Natural killer cell (primary cell): ENCODE data around the gene MACROD2. TPM values are rescaled to one million over a fixed set of nuclear protein-coding genes. Genes with fewer than 3 reads are reported as not detected.

ENCODE experiments used
- ATAC-seq, 3 donors: fragments of 150-1000 bp in 2 of 3; fragments of 200-7000 bp in 1 of 3; cut with Tn5 transposase; 1 replicate in 1 of 3; 2 replicates in 2 of 3; pipeline ENCODE4 v1.10.0; 2021; ENCODE audit warnings: mild to moderate bottlenecking in 2 of 3, moderate library complexity in 2 of 3
- DNase-seq, 2 donors: peaks; one replicate each; pipeline versions ENCODE4 v3.0.0 to v3.0.0-alpha.2; 2013 to 2021; ENCODE audit warnings: mixed read lengths in 1 of 2
- H3K27ac ChIP-seq: one replicate; pipeline ENCODE4 v1.5.1; 2013; ENCODE audit warnings: mild to moderate bottlenecking, low read length
- H3K27me3 ChIP-seq: one replicate; pipeline ENCODE4 v1.6.1; 2013; ENCODE audit warnings: low read length; ENCODE audit not compliant: control insufficient read depth, insufficient read depth
- H3K36me3 ChIP-seq: one replicate; pipeline ENCODE4 v1.6.1; 2013; ENCODE audit warnings: low read length; ENCODE audit not compliant: control insufficient read depth, insufficient read depth
- H3K4me1 ChIP-seq: one replicate; pipeline ENCODE4 v1.6.1; 2013; ENCODE audit warnings: low read length; ENCODE audit not compliant: control insufficient read depth, insufficient read depth
- H3K4me3 ChIP-seq: one replicate; pipeline ENCODE4 v1.5.1; 2013; ENCODE audit warnings: low read length
- H3K9me3 ChIP-seq: one replicate; pipeline ENCODE4 v1.6.1; 2013; ENCODE audit warnings: low read length; ENCODE audit not compliant: control insufficient read depth, insufficient read depth
- H3K27ac Mint-ChIP-seq, 2 donors: one replicate each; pipeline ENCODE4 v1.8.0; 2022; ENCODE audit warnings: mild to moderate bottlenecking in 2 of 2, mixed read lengths in 2 of 2, moderate library complexity in 1 of 2
- H3K27me3 Mint-ChIP-seq, 2 donors: one replicate each; pipeline ENCODE4 v1.8.0; 2022; ENCODE audit warnings: low read depth in 2 of 2, mixed read lengths in 2 of 2
- H3K36me3 Mint-ChIP-seq: one replicate; pipeline ENCODE4 v1.8.0; 2022; ENCODE audit warnings: mixed read lengths
- H3K4me1 Mint-ChIP-seq, 2 donors: one replicate each; pipeline ENCODE4 v1.8.0; 2022; ENCODE audit warnings: mixed read lengths in 2 of 2
- H3K4me3 Mint-ChIP-seq: one replicate; pipeline ENCODE4 v1.8.0; 2022; ENCODE audit warnings: mild to moderate bottlenecking, moderate library complexity, mixed read lengths
- H3K9me3 Mint-ChIP-seq, 2 donors: one replicate each; pipeline ENCODE4 v1.8.0; 2022; ENCODE audit warnings: mixed read lengths in 2 of 2
- WGBS: methylation state at CpG from one replicate; pipeline ENCODE4 v1.1.7; 2013; ENCODE audit warnings: missing lambda C conversion rate; ENCODE audit not compliant: insufficient coverage; 5-methylcytosine and 5-hydroxymethylcytosine counted together
- intact Hi-C: fragments of 100-400 bp; cut with micrococcal nuclease; formaldehyde crosslinking; loops from one replicate; pipeline ENCODE4 v1.14.2; 2022
- total RNA-seq, 4 donors: library from RNA; stranded (reverse); fragments of 120-200 nt in 1 of 4; gene quantifications; one replicate each; pipeline versions ENCODE4 v1.2.3 to v1.2.4, GENCODE V29; 2013 to 2022
- TF ChIP-seq, protein P1 (sequence below): fragments of 200-600 bp; IDR thresholded peaks from one replicate; pipeline ENCODE4 v1.8.0; 2022; ENCODE audit warnings: antibody characterized with exemption

The MACROD2 gene
- total RNA-seq, 3 donors from 2014 or later (not counting 1 experiment from before 2014, with no cell fraction given), result 0.19 to 0.88 TPM; not detected in 1

DNA sequence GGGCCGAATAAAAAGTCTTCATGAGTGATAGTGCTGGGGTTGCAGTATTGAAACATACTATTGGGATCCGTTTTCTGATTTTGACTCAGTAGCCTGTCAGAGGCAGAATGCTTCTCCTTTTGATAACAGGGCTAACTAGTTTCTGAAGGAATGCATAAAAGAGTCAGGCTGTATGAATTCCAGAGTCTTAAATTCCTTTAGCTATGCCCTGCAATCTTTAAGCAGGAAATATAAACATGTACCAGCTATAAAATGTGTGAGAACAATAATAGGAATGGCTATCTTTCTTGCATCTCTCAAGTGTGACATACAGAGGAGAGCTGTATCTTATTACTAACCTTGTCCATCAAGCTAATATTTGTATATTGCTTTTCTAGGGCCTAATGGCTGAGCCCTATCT, 1660.8 kb downstream of the MACROD2 start:
- H3K4me3 ChIP-seq, result no peak overlapping the region
- no peaks in the 10 kb centered on the region for H3K27me3 ChIP-seq
- H3K27me3 Mint-ChIP-seq, result peaks cover 0 to 1% of the 10 kb centered on the region in 2 donors
- no peaks in the 10 kb centered on the region for H3K9me3 ChIP-seq
- H3K27ac ChIP-seq, result no peak overlapping the region
- peaks cover 0 to 2% of the 10 kb centered on the region in 2 donors for H3K9me3 Mint-ChIP-seq
- H3K4me1 Mint-ChIP-seq, result no peaks in the 10 kb centered on the region
- TF ChIP-seq, protein P1, sequence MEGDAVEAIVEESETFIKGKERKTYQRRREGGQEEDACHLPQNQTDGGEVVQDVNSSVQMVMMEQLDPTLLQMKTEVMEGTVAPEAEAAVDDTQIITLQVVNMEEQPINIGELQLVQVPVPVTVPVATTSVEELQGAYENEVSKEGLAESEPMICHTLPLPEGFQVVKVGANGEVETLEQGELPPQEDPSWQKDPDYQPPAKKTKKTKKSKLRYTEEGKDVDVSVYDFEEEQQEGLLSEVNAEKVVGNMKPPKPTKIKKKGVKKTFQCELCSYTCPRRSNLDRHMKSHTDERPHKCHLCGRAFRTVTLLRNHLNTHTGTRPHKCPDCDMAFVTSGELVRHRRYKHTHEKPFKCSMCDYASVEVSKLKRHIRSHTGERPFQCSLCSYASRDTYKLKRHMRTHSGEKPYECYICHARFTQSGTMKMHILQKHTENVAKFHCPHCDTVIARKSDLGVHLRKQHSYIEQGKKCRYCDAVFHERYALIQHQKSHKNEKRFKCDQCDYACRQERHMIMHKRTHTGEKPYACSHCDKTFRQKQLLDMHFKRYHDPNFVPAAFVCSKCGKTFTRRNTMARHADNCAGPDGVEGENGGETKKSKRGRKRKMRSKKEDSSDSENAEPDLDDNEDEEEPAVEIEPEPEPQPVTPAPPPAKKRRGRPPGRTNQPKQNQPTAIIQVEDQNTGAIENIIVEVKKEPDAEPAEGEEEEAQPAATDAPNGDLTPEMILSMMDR, result no peak
- WGBS, result 77% methylated on average over 2 of the region's 2 CpGs
- ATAC-seq, result no peak
- intact Hi-C loops, result no loop called here
- H3K4me3 Mint-ChIP-seq, result no peak overlapping the region
- no peak for DNase-seq
- no peaks in the 10 kb centered on the region for H3K36me3 Mint-ChIP-seq
- H3K27ac Mint-ChIP-seq, result no peak overlapping the region
- no peaks in the 10 kb centered on the region for H3K4me1 ChIP-seq
- no peaks in the 10 kb centered on the region for H3K36me3 ChIP-seq

DNA sequence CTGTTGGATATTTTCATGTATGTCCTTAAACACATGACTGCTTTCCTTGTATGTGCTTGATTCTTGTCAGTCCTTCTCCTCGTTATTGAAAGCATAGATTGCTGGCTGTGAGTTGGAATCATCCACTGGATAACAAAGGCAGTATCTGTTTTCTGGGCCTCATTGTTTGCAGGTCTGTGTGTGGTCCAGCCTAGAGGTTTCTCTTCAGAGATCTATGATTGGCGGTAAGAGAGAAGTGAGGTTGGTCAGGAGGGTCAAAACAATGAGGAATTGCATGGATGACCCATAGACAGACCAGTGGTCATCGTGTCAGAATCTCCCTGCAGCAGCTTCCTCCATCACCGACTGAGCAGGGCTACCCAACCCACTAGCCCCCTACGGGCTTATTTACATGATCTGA, 1663.0 kb downstream of the MACROD2 start:
- Histone ChIP-seq H3K9me3 (no peaks in the 10 kb centered on the region), H3K27ac (no peak overlapping the region), H3K27me3 (no peaks in the 10 kb centered on the region), H3K4me3 (no peak overlapping the region), H3K4me1 (no peaks in the 10 kb centered on the region), H3K36me3 (no peaks in the 10 kb centered on the region)
- ATAC-seq, result no peak
- Mint-ChIP-seq H3K27ac (no peak overlapping the region), H3K4me1 (no peaks in the 10 kb centered on the region), H3K27me3 (peaks cover 0 to 2% of the 10 kb centered on the region in 2 donors), H3K9me3 (peaks cover 0 to 2% of the 10 kb centered on the region in 2 donors), H3K4me3 (no peak overlapping the region), H3K36me3 (no peaks in the 10 kb centered on the region)
- 76% methylated on average over 5 of the region's 5 CpGs for WGBS
- TF ChIP-seq, protein P1, result no peak
- intact Hi-C loops, result no loop called here
- no peak for DNase-seq

DNA sequence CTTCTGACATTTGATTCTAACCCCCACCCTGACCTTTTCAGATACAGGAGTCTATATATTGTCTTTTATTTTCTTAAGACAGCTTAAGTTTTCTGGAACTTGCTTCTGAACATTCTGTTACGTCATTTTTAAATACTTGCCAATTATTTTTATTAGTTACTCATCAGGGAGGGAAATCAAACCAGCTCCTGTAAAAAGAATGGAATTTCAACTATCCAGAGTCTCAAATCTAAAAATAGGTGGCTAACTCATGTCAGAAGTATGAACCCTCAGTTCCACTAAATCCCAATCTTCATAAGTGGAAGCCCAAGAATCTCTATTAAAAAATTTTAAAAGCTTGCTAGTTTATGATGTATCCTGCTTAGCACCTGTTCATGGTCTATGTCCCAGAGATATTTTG, 1677.9 kb downstream of the MACROD2 start:
- WGBS, result 78% methylated on average over 1 of the region's 1 CpG
- no peak for ATAC-seq
- H3K4me3 Mint-ChIP-seq, result no peak overlapping the region
- DNase-seq, result no peak
- TF ChIP-seq, protein P1, result no peak
- no peaks in the 10 kb centered on the region for H3K36me3 ChIP-seq
- no peaks in the 10 kb centered on the region for H3K4me1 ChIP-seq
- no peak overlapping the region for H3K27ac Mint-ChIP-seq
- H3K27me3 ChIP-seq, result no peaks in the 10 kb centered on the region
- no peaks in the 10 kb centered on the region for H3K9me3 ChIP-seq
- H3K4me3 ChIP-seq, result no peak overlapping the region
- intact Hi-C loops, result no loop called here
- peaks cover 0 to 3% of the 10 kb centered on the region in 2 donors for H3K9me3 Mint-ChIP-seq
- no peaks in the 10 kb centered on the region for H3K27me3 Mint-ChIP-seq
- H3K4me1 Mint-ChIP-seq, result no peaks in the 10 kb centered on the region
- H3K27ac ChIP-seq, result no peak overlapping the region
- H3K36me3 Mint-ChIP-seq, result no peaks in the 10 kb centered on the region

DNA sequence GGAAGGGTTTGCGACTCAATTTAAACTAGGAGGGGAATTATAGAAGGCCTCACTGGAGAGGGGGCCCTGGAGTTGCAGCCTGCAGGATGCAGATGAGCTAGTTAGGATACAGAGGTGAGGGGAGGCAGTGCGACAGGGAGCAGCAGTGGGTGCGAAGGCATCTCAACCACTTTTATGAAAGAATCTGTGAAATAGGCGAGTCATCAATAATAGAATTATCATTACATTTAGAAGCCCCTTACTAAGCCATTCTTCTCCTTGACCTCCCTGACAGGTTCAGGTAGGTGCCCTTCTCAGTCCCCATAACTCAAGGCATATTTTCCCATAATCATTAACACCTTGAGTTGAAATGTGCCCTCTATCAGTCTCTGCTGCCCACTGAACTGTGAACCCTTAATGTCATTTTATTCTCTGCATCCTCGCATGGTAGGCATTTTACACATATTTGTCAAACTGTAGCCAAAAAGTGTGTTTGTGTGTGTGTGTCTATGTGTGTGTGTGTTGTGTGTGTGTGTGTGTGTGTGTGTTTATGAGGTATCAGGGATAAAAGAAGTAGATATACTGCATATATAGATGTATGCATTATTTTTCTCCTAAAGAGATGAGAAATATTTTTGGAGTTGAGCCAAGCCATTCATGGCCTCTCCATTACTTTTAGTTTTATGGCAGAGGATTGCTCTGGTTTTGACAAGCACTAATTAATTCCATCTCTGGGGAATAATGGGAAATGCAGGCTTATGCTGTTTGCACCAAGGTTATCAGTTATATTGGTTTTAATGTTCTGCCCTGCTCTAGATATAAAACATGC, 1679.1 kb downstream of the MACROD2 start:
- ATAC-seq (no peak), DNase-seq (no peak)
- Histone ChIP-seq H3K4me3 (no peak overlapping the region), H3K9me3 (no peaks in the 10 kb centered on the region), H3K27ac (no peak overlapping the region), H3K36me3 (no peaks in the 10 kb centered on the region), H3K4me1 (no peaks in the 10 kb centered on the region), H3K27me3 (no peaks in the 10 kb centered on the region)
- WGBS, result 86% methylated on average over 5 of the region's 5 CpGs
- H3K36me3 Mint-ChIP-seq, result no peaks in the 10 kb centered on the region
- TF ChIP-seq, protein P1, result no peak
- intact Hi-C loops, result no loop called here
- H3K4me1 Mint-ChIP-seq, result no peaks in the 10 kb centered on the region
- H3K9me3 Mint-ChIP-seq, result peaks cover 0 to 3% of the 10 kb centered on the region in 2 donors
- no peak overlapping the region for H3K4me3 Mint-ChIP-seq
- no peaks in the 10 kb centered on the region for H3K27me3 Mint-ChIP-seq
- H3K27ac Mint-ChIP-seq, result no peak overlapping the region
